ENCODE measurements around the gene MPRIP. TPM values are rescaled to one million over a fixed set of nuclear protein-coding genes. Genes with fewer than 3 reads are reported as not detected.

MPRIP gene
- total RNA-seq, 1 donor from 2014 or later, result 863 TPM

DNA sequence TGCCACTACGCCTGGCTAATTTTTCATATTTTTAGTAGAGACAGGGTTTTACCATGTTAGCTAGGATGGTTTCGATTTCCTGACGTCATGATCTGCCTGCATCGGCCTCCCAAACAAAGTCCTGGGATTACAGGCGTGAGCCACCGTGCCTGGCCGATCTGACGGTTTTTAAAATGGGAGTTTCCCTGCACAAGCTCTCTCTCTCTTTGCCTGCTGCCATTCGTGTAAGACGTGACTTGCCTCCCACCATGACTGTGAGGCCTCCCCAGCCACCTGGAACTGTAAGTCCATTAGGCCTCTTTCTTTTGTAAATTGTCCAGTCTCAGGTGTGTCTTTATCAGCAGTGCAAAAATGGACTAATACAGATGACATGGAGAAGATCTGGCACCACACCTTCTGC, 199.4 kb downstream of the MPRIP start:
- Mint-ChIP-seq H3K4me1 (ENCODE audit: low read depth, unreplicated experiment) (peaks cover 10% of the 10 kb centered on the region), H3K36me3 (ENCODE audit: unreplicated experiment) (no peaks in the 10 kb centered on the region), H3K27me3 (ENCODE audit: unreplicated experiment) (peaks cover 8% of the 10 kb centered on the region), H3K9me3 (ENCODE audit: unreplicated experiment) (peaks cover 5% of the 10 kb centered on the region), H3K4me3 (ENCODE audit: unreplicated experiment) (no peak overlapping the region), H3K27ac (ENCODE audit: unreplicated experiment) (no peak overlapping the region)
- DNase-seq, result no peak
- TF ChIP-seq, protein P1, sequence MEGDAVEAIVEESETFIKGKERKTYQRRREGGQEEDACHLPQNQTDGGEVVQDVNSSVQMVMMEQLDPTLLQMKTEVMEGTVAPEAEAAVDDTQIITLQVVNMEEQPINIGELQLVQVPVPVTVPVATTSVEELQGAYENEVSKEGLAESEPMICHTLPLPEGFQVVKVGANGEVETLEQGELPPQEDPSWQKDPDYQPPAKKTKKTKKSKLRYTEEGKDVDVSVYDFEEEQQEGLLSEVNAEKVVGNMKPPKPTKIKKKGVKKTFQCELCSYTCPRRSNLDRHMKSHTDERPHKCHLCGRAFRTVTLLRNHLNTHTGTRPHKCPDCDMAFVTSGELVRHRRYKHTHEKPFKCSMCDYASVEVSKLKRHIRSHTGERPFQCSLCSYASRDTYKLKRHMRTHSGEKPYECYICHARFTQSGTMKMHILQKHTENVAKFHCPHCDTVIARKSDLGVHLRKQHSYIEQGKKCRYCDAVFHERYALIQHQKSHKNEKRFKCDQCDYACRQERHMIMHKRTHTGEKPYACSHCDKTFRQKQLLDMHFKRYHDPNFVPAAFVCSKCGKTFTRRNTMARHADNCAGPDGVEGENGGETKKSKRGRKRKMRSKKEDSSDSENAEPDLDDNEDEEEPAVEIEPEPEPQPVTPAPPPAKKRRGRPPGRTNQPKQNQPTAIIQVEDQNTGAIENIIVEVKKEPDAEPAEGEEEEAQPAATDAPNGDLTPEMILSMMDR (IDR thresholded peaks at IDR 0.05; ENCODE audit: partially characterized antibody, unreplicated experiment), result no peak

DNA sequence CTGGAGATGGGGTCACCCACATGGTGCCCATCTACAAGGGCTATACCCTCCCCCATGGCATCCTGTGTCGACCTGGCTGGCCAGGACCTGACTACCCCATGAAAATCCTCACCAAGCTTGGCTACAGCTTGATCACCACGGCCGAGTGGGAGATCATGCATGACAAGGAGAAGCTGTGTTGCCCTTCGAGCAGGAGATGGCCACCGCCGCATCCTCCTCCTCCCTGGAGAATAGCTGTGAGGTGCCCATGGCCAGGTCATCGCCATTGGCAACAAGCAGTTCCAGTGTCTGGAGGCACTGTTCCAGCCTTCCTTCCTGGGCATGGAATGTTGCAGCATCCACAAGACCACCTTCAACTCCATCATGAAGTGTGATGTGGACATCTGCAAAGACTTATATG, 200.0 kb downstream of the MPRIP start:
- Mint-ChIP-seq H3K4me3 (ENCODE audit: unreplicated experiment) (no peak overlapping the region), H3K27me3 (ENCODE audit: unreplicated experiment) (peaks cover 7% of the 10 kb centered on the region), H3K4me1 (ENCODE audit: low read depth, unreplicated experiment) (peaks cover 10% of the 10 kb centered on the region), H3K9me3 (ENCODE audit: unreplicated experiment) (peaks cover 4% of the 10 kb centered on the region), H3K36me3 (ENCODE audit: unreplicated experiment) (no peaks in the 10 kb centered on the region), H3K27ac (ENCODE audit: unreplicated experiment) (no peak overlapping the region)
- DNase-seq, result no peak
- TF ChIP-seq, protein P1 (IDR thresholded peaks at IDR 0.05; ENCODE audit: partially characterized antibody, unreplicated experiment), result no peak

Other genes starting within 250 kb of the MPRIP start
- not detected for gene TNFRSF13B, start 70.3 kb upstream of the MPRIP start, total RNA-seq (ENCODE audit: unreplicated experiment)
- gene PLD6, start 163.9 kb downstream of the MPRIP start, total RNA-seq (ENCODE audit: unreplicated experiment), result 1.1 TPM
- gene FLCN, start 194.7 kb downstream of the MPRIP start, total RNA-seq (ENCODE audit: unreplicated experiment), result 131 TPM
- gene COPS3, start 238.8 kb downstream of the MPRIP start, total RNA-seq (ENCODE audit: unreplicated experiment), result 71.7 TPM